Measurements from ENCODE around the gene CPXM2. TPM values are rescaled to one million over a fixed set of nuclear protein-coding genes. Genes with fewer than 3 reads are reported as not detected.
A peak's percentile ranks its signal among the peaks of the same experiment; 100 is the strongest.

The CPXM2 gene
- total RNA-seq, 1 donor: not detected

GRCh38 chr10:123896246-123896927 is 4.8 kb upstream of the CPXM2 start:
- no peak overlapping the region for H3K4me3 ChIP-seq (ENCODE audit: low read depth, low read length)
- TF ChIP-seq CTCF (IDR thresholded peaks at IDR 0.05; ENCODE audit: insufficient read depth, low read depth, low read length): no peak
- peak; percentile 7 for DNase-seq (ENCODE audit: low read depth)

GRCh38 chr10:123893651-123894050 is 2.0 kb upstream of the CPXM2 start:
- H3K4me3 ChIP-seq (ENCODE audit: low read depth, low read length): no peak overlapping the region
- DNase-seq (ENCODE audit: low read depth): no peak
- no peak for TF ChIP-seq CTCF (IDR thresholded peaks at IDR 0.05; ENCODE audit: insufficient read depth, low read depth, low read length)

GRCh38 chr10:123890756-123891143 is 857 bp downstream of the CPXM2 start:
- TF ChIP-seq CTCF (IDR thresholded peaks at IDR 0.05; ENCODE audit: insufficient read depth, low read depth, low read length): no peak
- no peak overlapping the region for H3K4me3 ChIP-seq (ENCODE audit: low read depth, low read length)
- no peak for DNase-seq (ENCODE audit: low read depth)

GRCh38 chr10:123890226-123890625 is 1.4 kb downstream of the CPXM2 start:
- H3K4me3 ChIP-seq (ENCODE audit: low read depth, low read length): no peak overlapping the region
- no peak for DNase-seq (ENCODE audit: low read depth)
- TF ChIP-seq CTCF (IDR thresholded peaks at IDR 0.05; ENCODE audit: insufficient read depth, low read depth, low read length): no peak

- no peak for TF ChIP-seq CTCF (IDR thresholded peaks at IDR 0.05; ENCODE audit: insufficient read depth, low read depth, low read length)
- no peak for DNase-seq (ENCODE audit: low read depth)
- no peak overlapping the region for H3K4me3 ChIP-seq (ENCODE audit: low read depth, low read length)
Measured at GRCh38 chr10:123889821-123890220, 1.8 kb downstream of the CPXM2 start.

- H3K4me3 ChIP-seq (ENCODE audit: low read depth, low read length): no peak overlapping the region
- no peak for TF ChIP-seq CTCF (IDR thresholded peaks at IDR 0.05; ENCODE audit: insufficient read depth, low read depth, low read length)
- DNase-seq (ENCODE audit: low read depth): no peak
Measured at GRCh38 chr10:123888751-123889150, 2.9 kb downstream of the CPXM2 start.

GRCh38 chr10:123888256-123888655 is 3.4 kb downstream of the CPXM2 start:
- no peak for TF ChIP-seq CTCF (IDR thresholded peaks at IDR 0.05; ENCODE audit: insufficient read depth, low read depth, low read length)
- no peak for DNase-seq (ENCODE audit: low read depth)

More at GRCh38 chr10:123888256-123888655, 3.4 kb downstream of the CPXM2 start:
- H3K4me3 ChIP-seq (ENCODE audit: low read depth, low read length): no peak overlapping the region
